Astrocyte (in vitro differentiated cells and primary cell): Measurements from ENCODE around the gene BRD7. TPM values are rescaled to one million over a fixed set of nuclear protein-coding genes. Genes with fewer than 3 reads are reported as not detected.

ENCODE experiments used
- DNase-seq: peaks from one replicate; pipeline ENCODE4 v3.0.0-alpha.2; 2010; ENCODE audit warnings: low read depth
- FAIRE-seq: peaks from 2 replicates; lab custom pipeline; 2011; peaks lifted over from hg19 to GRCh38; lab: Jason Lieb, UNC
- H2AFZ ChIP-seq: 2 replicates; pipeline ENCODE4 v1.6.0; 2012; ENCODE audit warnings: low read depth, low read length, inconsistent platforms
- H3K27ac ChIP-seq: 2 replicates; pipeline ENCODE4 v1.5.1; 2011; ENCODE audit warnings: low read depth, low read length, inconsistent platforms
- H3K27me3 ChIP-seq: 2 replicates; pipeline ENCODE4 v1.6.0; 2011; ENCODE audit warnings: low read length, inconsistent platforms; ENCODE audit not compliant: insufficient read depth
- H3K36me3 ChIP-seq: 2 replicates; pipeline ENCODE4 v1.5.1; 2011; ENCODE audit warnings: low read length, inconsistent platforms; ENCODE audit not compliant: insufficient read depth
- H3K4me1 ChIP-seq: 2 replicates; pipeline ENCODE4 v1.5.1; 2011; ENCODE audit warnings: low read length, inconsistent platforms; ENCODE audit not compliant: insufficient read depth
- H3K4me2 ChIP-seq: 2 replicates; pipeline ENCODE4 v1.6.0; 2012; ENCODE audit warnings: low read length, inconsistent platforms
- H3K4me3 ChIP-seq: 2 replicates; pipeline ENCODE4 v1.5.1; 2011; ENCODE audit warnings: low read depth, mild to moderate bottlenecking, low read length, inconsistent platforms; ENCODE audit not compliant: insufficient read depth
- H3K79me2 ChIP-seq: 2 replicates; pipeline ENCODE4 v1.6.0; 2012; ENCODE audit warnings: mild to moderate bottlenecking, low read length, inconsistent platforms; ENCODE audit not compliant: insufficient read depth
- H3K9ac ChIP-seq: 2 replicates; pipeline ENCODE4 v1.6.0; 2012; ENCODE audit warnings: mild to moderate bottlenecking, low read length, inconsistent platforms
- H3K9me3 ChIP-seq: 2 replicates; pipeline ENCODE4 v1.5.1; 2012; ENCODE audit warnings: low read depth, mild to moderate bottlenecking, low read length, inconsistent platforms; ENCODE audit not compliant: insufficient read depth
- H4K20me1 ChIP-seq: 2 replicates; pipeline ENCODE4 v1.6.0; 2012; ENCODE audit warnings: low read length, inconsistent platforms; ENCODE audit not compliant: insufficient read depth
- H3K27ac Mint-ChIP-seq: one replicate; pipeline ENCODE4 v1.8.0; 2021; ENCODE audit warnings: mild to moderate bottlenecking, mixed read lengths; ENCODE audit not compliant: unreplicated experiment
- H3K27me3 Mint-ChIP-seq: one replicate; pipeline ENCODE4 v1.8.0; 2021; ENCODE audit warnings: low read depth, mixed read lengths; ENCODE audit not compliant: unreplicated experiment
- H3K36me3 Mint-ChIP-seq: one replicate; pipeline ENCODE4 v1.8.0; 2021; ENCODE audit warnings: low read depth, mixed read lengths; ENCODE audit not compliant: unreplicated experiment
- H3K4me1 Mint-ChIP-seq: one replicate; pipeline ENCODE4 v1.8.0; 2021; ENCODE audit warnings: low read depth, mixed read lengths; ENCODE audit not compliant: unreplicated experiment
- H3K4me3 Mint-ChIP-seq: one replicate; pipeline ENCODE4 v1.8.0; 2021; ENCODE audit warnings: mild to moderate bottlenecking, moderate library complexity, mixed read lengths; ENCODE audit not compliant: unreplicated experiment
- H3K9me3 Mint-ChIP-seq: one replicate; pipeline ENCODE4 v1.8.0; 2021; ENCODE audit warnings: mild to moderate bottlenecking, mixed read lengths; ENCODE audit not compliant: unreplicated experiment
- EZH2 ChIP-seq: IDR thresholded peaks from 2 replicates; pipeline ENCODE4 v1.6.1; 2012; ENCODE audit warnings: mild to moderate bottlenecking, low read length, inconsistent platforms; ENCODE audit not compliant: insufficient read depth
- total RNA-seq: library from RNA; stranded (reverse); gene quantifications from 2 replicates; pipeline ENCODE4 v1.2.1, GENCODE V29; 2021
- TF ChIP-seq, protein P1 (sequence below): IDR thresholded peaks from 2 replicates; pipeline ENCODE4 v1.5.1; 2011; ENCODE audit warnings: low read depth, mild to moderate bottlenecking, inconsistent platforms, low read length, moderate library complexity; ENCODE audit not compliant: insufficient read depth

BRD7 gene
- total RNA-seq, 1 donor from 2014 or later: 58.5 TPM

DNA sequence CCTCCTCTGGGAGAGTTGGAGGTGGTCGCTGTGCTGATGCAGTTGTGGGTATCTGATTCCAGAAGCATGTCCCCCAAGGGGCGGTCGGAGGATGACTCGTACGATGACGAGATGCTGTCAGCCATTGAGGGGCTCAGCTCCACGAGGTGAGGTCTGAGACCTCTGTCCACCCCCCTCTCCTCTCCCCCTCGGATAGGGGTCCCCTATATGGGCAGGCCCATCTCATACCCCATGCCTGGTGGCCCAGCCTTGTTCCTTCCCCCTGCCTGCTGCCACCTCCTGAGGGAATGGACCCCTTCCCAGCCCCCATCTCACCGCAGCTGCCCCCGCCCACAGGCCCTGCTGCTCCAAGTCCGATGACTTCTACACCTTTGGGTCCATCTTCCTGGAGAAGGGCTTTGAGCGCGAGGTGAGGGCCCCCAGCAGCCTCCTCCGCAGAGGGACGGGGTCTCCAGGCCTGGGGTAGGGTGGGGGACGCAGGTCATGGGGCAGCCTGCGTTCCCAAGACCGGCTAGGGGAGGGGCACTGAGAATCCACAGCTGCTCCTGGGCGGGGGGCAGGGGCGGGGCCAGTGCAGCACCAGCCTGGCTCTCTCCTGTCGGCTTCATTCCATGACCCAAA is 63.2 kb downstream of the BRD7 start:
- Histone ChIP-seq H3K27me3 (no peaks in the 10 kb centered on the region), H3K9me3 (no peaks in the 10 kb centered on the region), H2AFZ (no peak overlapping the region), H3K9ac (no peak overlapping the region), H4K20me1 (no peaks in the 10 kb centered on the region), H3K4me1 (peaks cover 20% of the 10 kb centered on the region), H3K27ac (no peak overlapping the region), H3K36me3 (no peaks in the 10 kb centered on the region), H3K79me2 (no peaks in the 10 kb centered on the region), H3K4me3 (no peak overlapping the region), H3K4me2 (no peak overlapping the region)
- Mint-ChIP-seq H3K36me3 (peaks cover 8% of the 10 kb centered on the region), H3K4me1 (peaks cover 30% of the 10 kb centered on the region), H3K27me3 (no peaks in the 10 kb centered on the region), H3K27ac (no peak overlapping the region), H3K4me3 (no peak overlapping the region), H3K9me3 (no peaks in the 10 kb centered on the region)
- no peak for TF ChIP-seq EZH2
- TF ChIP-seq, protein P1, sequence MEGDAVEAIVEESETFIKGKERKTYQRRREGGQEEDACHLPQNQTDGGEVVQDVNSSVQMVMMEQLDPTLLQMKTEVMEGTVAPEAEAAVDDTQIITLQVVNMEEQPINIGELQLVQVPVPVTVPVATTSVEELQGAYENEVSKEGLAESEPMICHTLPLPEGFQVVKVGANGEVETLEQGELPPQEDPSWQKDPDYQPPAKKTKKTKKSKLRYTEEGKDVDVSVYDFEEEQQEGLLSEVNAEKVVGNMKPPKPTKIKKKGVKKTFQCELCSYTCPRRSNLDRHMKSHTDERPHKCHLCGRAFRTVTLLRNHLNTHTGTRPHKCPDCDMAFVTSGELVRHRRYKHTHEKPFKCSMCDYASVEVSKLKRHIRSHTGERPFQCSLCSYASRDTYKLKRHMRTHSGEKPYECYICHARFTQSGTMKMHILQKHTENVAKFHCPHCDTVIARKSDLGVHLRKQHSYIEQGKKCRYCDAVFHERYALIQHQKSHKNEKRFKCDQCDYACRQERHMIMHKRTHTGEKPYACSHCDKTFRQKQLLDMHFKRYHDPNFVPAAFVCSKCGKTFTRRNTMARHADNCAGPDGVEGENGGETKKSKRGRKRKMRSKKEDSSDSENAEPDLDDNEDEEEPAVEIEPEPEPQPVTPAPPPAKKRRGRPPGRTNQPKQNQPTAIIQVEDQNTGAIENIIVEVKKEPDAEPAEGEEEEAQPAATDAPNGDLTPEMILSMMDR: no peak
- DNase-seq: no peak
- no peak for FAIRE-seq

DNA sequence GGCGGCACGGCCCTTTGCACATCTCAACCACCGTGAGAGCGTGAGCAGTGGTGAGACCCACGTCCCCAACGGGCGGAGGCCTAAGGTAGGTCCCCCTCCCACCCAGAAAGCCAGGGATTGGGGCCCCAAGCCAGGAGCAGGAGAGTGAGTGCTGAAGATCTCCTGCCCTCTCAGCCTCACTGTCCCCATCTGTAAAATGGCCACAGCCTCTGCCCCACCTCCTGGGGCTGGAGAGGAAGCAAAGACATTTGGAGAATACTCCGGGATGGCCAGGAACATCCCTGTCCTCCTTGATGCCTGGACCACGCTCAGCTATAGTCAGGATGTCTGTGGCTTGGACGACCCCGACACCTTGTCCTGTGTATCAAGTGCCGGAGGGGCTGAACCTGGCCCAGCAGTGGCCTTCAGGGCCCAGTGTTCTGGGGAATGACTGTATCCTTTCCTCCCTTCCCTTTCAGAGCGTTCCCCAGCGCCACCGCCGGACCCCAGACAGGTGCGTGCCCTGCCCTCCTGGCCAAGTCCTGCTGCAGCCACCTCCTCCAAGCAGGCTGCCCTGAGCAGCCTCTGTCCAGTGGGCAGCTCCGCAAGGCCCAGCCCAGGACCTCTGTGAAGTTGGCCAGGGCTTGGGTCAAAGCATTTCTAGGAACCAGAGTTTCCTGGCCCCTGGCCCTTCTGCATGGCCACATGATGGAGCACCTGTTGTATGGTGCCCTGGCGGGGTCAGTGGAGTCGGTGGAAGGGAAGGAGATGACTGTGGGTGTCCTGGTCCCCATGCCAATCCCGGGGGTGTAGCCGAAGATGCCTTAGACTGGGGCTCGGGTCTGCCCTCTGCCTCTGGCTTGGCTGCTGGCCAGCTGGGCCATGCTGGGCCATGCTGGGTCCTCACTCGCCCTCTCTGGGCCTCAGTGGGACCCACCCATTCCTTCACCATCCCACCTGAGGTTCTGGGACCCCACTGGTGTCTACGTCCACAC is 64.0 kb downstream of the BRD7 start:
- Histone ChIP-seq H3K36me3 (no peaks in the 10 kb centered on the region), H3K79me2 (no peaks in the 10 kb centered on the region), H3K4me1 (peaks cover 20% of the 10 kb centered on the region), H3K9me3 (no peaks in the 10 kb centered on the region), H3K27ac (no peak overlapping the region), H3K4me3 (no peak overlapping the region), H3K27me3 (no peaks in the 10 kb centered on the region), H3K4me2 (no peak overlapping the region), H4K20me1 (no peaks in the 10 kb centered on the region), H3K9ac (no peak overlapping the region), H2AFZ (no peak overlapping the region)
- Mint-ChIP-seq H3K27me3 (no peaks in the 10 kb centered on the region), H3K4me3 (no peak overlapping the region), H3K4me1 (peaks cover 24% of the 10 kb centered on the region), H3K36me3 (peaks cover 4% of the 10 kb centered on the region), H3K27ac (no peak overlapping the region), H3K9me3 (no peaks in the 10 kb centered on the region)
- no peak for FAIRE-seq
- no peak for DNase-seq
- TF ChIP-seq EZH2: no peak
- TF ChIP-seq, protein P1: no peak
